SK-N-SH (cell line): ENCODE data around the gene AIF1L. TPM values are rescaled to one million over a fixed set of nuclear protein-coding genes. Genes with fewer than 3 reads are reported as not detected.

Experiments
- CTCF ChIA-PET: fragments of 300-600, 350-600 bp; formaldehyde crosslinking; extraction: SDS; loops from one replicate; lab custom pipeline; 2021; lab: Yijun Ruan, JAX
- POLR2A ChIA-PET: fragments of 350-600 bp; sonication (Branson Sonifier 250); formaldehyde crosslinking; extraction: SDS; loops from one replicate; lab custom pipeline; 2020; ENCODE audit warnings: antibody characterized with exemption, inconsistent platforms; lab: Yijun Ruan, JAX
- DNase-seq: peaks from one replicate; pipeline ENCODE4 v3.0.0; 2012
- H2AFZ ChIP-seq: fragments of 200-600 bp; sonication (generic); 2 replicates; pipeline ENCODE4 v1.8.1; 2016; ENCODE audit warnings: antibody characterized with exemption, mild to moderate bottlenecking, low read depth
- H3F3A ChIP-seq: fragments of 200-600 bp; sonication (generic); replicated peaks from 2 replicates; pipeline ENCODE3; 2016; ENCODE audit warnings: antibody characterized with exemption, mild to moderate bottlenecking; ENCODE audit not compliant: insufficient read depth
- H3K27ac ChIP-seq, 2 experiments: fragments of 200-500 bp in 1 of 2; fragments of 200-600 bp in 1 of 2; sonication (Bioruptor generic) in 1 of 2; sonication (generic), shearing (Covaris generic) in 1 of 2; 2 replicates each; pipeline versions ENCODE4 v1.5.1 to v1.6.1; 2014 to 2016; ENCODE audit warnings: low read depth in 2 of 2, inconsistent platforms in 1 of 2, low read length in 1 of 2, mild to moderate bottlenecking in 1 of 2, mixed read lengths in 1 of 2
- H3K27me3 ChIP-seq: fragments of 200-600 bp; sonication (generic), shearing (Covaris generic); 2 replicates; pipeline ENCODE4 v1.6.1; 2016; ENCODE audit warnings: mixed run types; ENCODE audit not compliant: insufficient read depth
- H3K36me3 ChIP-seq, 2 experiments: fragments of 200-500 bp in 1 of 2; fragments of 200-600 bp in 1 of 2; sonication (Bioruptor generic) in 1 of 2; sonication (generic) in 1 of 2; replicated peaks in 1 of 2; 2 replicates each; pipeline versions ENCODE3 to v1.5.1; 2014 to 2016; ENCODE audit warnings: low read length in 1 of 2, mild to moderate bottlenecking in 1 of 2; ENCODE audit not compliant: insufficient read depth in 2 of 2, control insufficient read depth in 1 of 2
- H3K4me1 ChIP-seq, 2 experiments: fragments of 200-500 bp in 1 of 2; fragments of 200-600 bp in 1 of 2; sonication (Bioruptor generic) in 1 of 2; sonication (generic), shearing (Covaris generic) in 1 of 2; 2 replicates each; pipeline versions ENCODE4 v1.5.1 to v1.6.1; 2014 to 2016; ENCODE audit warnings: low read depth in 1 of 2, low read length in 1 of 2, mixed run types in 1 of 2; ENCODE audit not compliant: insufficient read depth in 2 of 2, control insufficient read depth in 1 of 2
- H3K4me2 ChIP-seq: fragments of 200-600 bp; sonication (generic), shearing (Covaris generic); 2 replicates; pipeline ENCODE4 v1.6.1; 2017; ENCODE audit warnings: mixed run types
- H3K4me3 ChIP-seq, 2 experiments: fragments of 200-500 bp in 1 of 2; fragments of 200-600 bp in 1 of 2; sonication (Bioruptor generic) in 1 of 2; sonication (generic), shearing (Covaris generic) in 1 of 2; 2 replicates each; pipeline versions ENCODE4 v1.5.1 to v1.8.1; 2014 to 2016; ENCODE audit warnings: low read depth in 2 of 2, inconsistent platforms in 1 of 2, low read length in 1 of 2, mild to moderate bottlenecking in 1 of 2, mixed read lengths in 1 of 2, moderate library complexity in 1 of 2
- H3K79me2 ChIP-seq: fragments of 200-600 bp; sonication (generic); 2 replicates; pipeline ENCODE4 v1.8.1; 2017; ENCODE audit warnings: mild to moderate bottlenecking; ENCODE audit not compliant: insufficient read depth
- H3K9ac ChIP-seq: fragments of 200-600 bp; sonication (generic); 2 replicates; pipeline ENCODE4 v1.6.1; 2017; ENCODE audit warnings: mixed run types
- H3K9me2 ChIP-seq: fragments of 200-600 bp; sonication (generic); 2 replicates; pipeline ENCODE4 v1.6.1; 2017; ENCODE audit warnings: mixed run types
- H3K9me3 ChIP-seq: fragments of 200-600 bp; sonication (generic); 2 replicates; pipeline ENCODE4 v1.6.1; 2017; ENCODE audit warnings: mixed run types, mild to moderate bottlenecking, moderate library complexity
- H4K20me1 ChIP-seq: fragments of 200-600 bp; sonication (generic); 2 replicates; pipeline ENCODE4 v1.6.1; 2017; ENCODE audit warnings: mild to moderate bottlenecking, mixed run types; ENCODE audit not compliant: insufficient read depth
- EP300 ChIP-seq, 2 experiments: IDR thresholded peaks; 2 replicates each; pipeline versions ENCODE4 v1.4.0 to v1.6.1; 2012; ENCODE audit warnings: borderline replicate concordance in 1 of 2, low read depth in 1 of 2, low read length in 1 of 2
- FOXJ3 ChIP-seq: sonication (generic); formaldehyde crosslinking; IDR thresholded peaks from 2 replicates; pipeline ENCODE4 v1.5.1; 2020; ENCODE audit warnings: mild to moderate bottlenecking, missing genetic modification reagents
- FOXM1 ChIP-seq: IDR thresholded peaks from 2 replicates; pipeline ENCODE4 v1.4.0; 2012; ENCODE audit warnings: low read depth, mild to moderate bottlenecking
- GABPA ChIP-seq: IDR thresholded peaks from 2 replicates; pipeline ENCODE4 v1.4.0; 2012; ENCODE audit warnings: low read depth, mild to moderate bottlenecking
- IRF3 ChIP-seq: fragments of 150-350 bp; IDR thresholded peaks from 2 replicates; pipeline ENCODE4 v1.6.1; 2016; ENCODE audit warnings: mild to moderate bottlenecking, low read depth, low read length
- JUND ChIP-seq: IDR thresholded peaks from 2 replicates; pipeline ENCODE4 v1.4.0; 2012
- NRF1 ChIP-seq: IDR thresholded peaks from 2 replicates; pipeline ENCODE4 v1.6.1; 2012; ENCODE audit warnings: low read depth, mild to moderate bottlenecking, low read length
- PBX3 ChIP-seq: IDR thresholded peaks from 2 replicates; pipeline ENCODE4; 2012
- POLR2AphosphoS5 ChIP-seq: IDR thresholded peaks from 2 replicates; pipeline ENCODE4 v1.6.1; 2012; ENCODE audit warnings: low read depth, low read length
- REST ChIP-seq: IDR thresholded peaks from 2 replicates; pipeline ENCODE4 v1.6.1; 2012; ENCODE audit warnings: mild to moderate bottlenecking, low read depth, low read length, moderate library complexity
- RFX5 ChIP-seq: IDR thresholded peaks from 2 replicates; pipeline ENCODE4 v1.6.1; 2012; ENCODE audit warnings: mild to moderate bottlenecking, improper control_type of control experiment, low read length
- SIN3A ChIP-seq: IDR thresholded peaks from 2 replicates; pipeline ENCODE4 v1.6.1; 2012; ENCODE audit warnings: low read depth, mild to moderate bottlenecking, low read length, moderate library complexity, borderline replicate concordance
- SMC3 ChIP-seq: IDR thresholded peaks from 2 replicates; pipeline ENCODE4 v1.6.1; 2012; ENCODE audit warnings: low read depth, low read length, improper control_type of control experiment
- TCF12 ChIP-seq: IDR thresholded peaks from 2 replicates; pipeline ENCODE4 v1.4.0; 2012
- TEAD4 ChIP-seq: IDR thresholded peaks from 2 replicates; pipeline ENCODE4 v1.4.0; 2012; ENCODE audit warnings: mild to moderate bottlenecking, borderline replicate concordance; ENCODE audit not compliant: insufficient read depth
- ZBTB33 ChIP-seq: IDR thresholded peaks from 2 replicates; pipeline ENCODE4 v1.4.0; 2012; ENCODE audit warnings: low read depth, borderline replicate concordance
- WGBS: methylation state at CpG from one replicate; pipeline ENCODE4 v1.1.6; 2017; ENCODE audit warnings: low lambda C conversion rate; 5-methylcytosine and 5-hydroxymethylcytosine counted together
- polyA plus RNA-seq, 3 experiments: library from polyadenylated mRNA; depleted of rRNA; stranded (reverse); fragments of >200 nt; gene quantifications; 2 replicates each; pipeline ENCODE4 v1.2.3, GENCODE V29; 2012

The AIF1L gene
- polyA plus RNA-seq, 1 of the 3 experiments (the other 2 are of a cell fraction) = 0.26 TPM

GRCh38 chr9:131072871-131073237 lies 23.5 kb upstream of the AIF1L start:
- Histone ChIP-seq H3K4me1 (no peaks in the 10 kb centered on the region), H3K27me3 (peaks cover 5% of the 10 kb centered on the region; the same call in 1 of the 2 replicates), H3K4me2 (no peak overlapping the region), H3K36me3 (no peaks in the 10 kb centered on the region), H3K79me2 (no peaks in the 10 kb centered on the region), H2AFZ (no peak overlapping the region), H3F3A (no peaks in the 10 kb centered on the region), H3K9ac (no peak overlapping the region), H3K9me2 (no peaks in the 10 kb centered on the region), H3K4me3 (no peak overlapping the region), H3K27ac (no peak overlapping the region), H4K20me1 (no peaks in the 10 kb centered on the region), H3K9me3 (no peaks in the 10 kb centered on the region)
- 76% methylated on average over 9 of the region's 9 CpGs for WGBS
- TF ChIP-seq REST (no peak), RFX5 (no peak), FOXM1 (no peak), TEAD4 (no peak), IRF3 (no peak), FOXJ3 (CRISPR knock-in tag) (no peak), GABPA (no peak), NRF1 (no peak), SMC3 (no peak), JUND (no peak), EP300 (IDR thresholded peaks at IDR 0.05; ENCODE audit: borderline replicate concordance in 1 of 2, low read depth in 1 of 2, low read length in 1 of 2) (no peak), TCF12 (no peak), PBX3 (no peak), SIN3A (no peak), ZBTB33 (no peak), POLR2AphosphoS5 (no peak)
- DNase-seq = no peak
- POLR2A ChIA-PET = no interaction called here
- CTCF ChIA-PET = interaction anchor here (1.2 kb wide), 1 partner anchor 15 kb away, joined by 3 read pairs; no protein-coding TSS in a partner anchor
